IPS-11a (cell line): ENCODE results near the gene ZBTB9.

Experiments
- H3K4me3 ChIP-seq: one replicate; pipeline ENCODE4 v1.5.1; 2013; ENCODE audit warnings: low read depth, low read length, control low read depth

ZBTB9 gene

GRCh38 chr6:33432546-33432945 is 21.8 kb upstream of the ZBTB9 start:
- H3K4me3 ChIP-seq: peak overlapping the region; percentile 48

DNA sequence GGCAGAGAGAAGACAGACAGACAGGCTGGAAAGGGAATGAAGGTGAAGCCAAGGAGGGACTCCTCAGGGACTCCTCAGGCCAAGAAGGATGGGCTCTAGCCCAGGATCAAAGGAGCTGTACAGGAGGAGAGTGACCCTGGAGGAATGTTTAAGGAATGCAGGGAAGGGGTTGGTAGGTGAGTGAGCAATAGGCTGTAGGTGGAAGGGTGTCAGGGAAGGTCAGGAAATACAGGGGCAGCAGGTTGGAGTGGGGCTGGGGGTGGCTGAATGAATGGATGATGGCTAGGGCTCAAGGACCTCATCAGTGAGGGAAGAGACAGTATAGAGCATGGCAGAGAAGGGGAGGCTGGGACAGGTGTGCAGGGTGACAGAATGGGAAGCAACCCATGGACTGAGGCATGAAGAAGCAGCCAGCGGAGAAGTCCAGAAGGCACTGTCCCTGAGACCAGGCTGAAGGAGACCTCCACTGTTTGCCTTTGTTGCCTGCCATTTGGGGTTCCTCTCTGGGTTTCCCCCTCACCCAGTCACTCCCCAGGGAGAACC is 21.3 kb upstream of the ZBTB9 start:
- H3K4me3 ChIP-seq: peak overlapping the region; percentile 47

DNA sequence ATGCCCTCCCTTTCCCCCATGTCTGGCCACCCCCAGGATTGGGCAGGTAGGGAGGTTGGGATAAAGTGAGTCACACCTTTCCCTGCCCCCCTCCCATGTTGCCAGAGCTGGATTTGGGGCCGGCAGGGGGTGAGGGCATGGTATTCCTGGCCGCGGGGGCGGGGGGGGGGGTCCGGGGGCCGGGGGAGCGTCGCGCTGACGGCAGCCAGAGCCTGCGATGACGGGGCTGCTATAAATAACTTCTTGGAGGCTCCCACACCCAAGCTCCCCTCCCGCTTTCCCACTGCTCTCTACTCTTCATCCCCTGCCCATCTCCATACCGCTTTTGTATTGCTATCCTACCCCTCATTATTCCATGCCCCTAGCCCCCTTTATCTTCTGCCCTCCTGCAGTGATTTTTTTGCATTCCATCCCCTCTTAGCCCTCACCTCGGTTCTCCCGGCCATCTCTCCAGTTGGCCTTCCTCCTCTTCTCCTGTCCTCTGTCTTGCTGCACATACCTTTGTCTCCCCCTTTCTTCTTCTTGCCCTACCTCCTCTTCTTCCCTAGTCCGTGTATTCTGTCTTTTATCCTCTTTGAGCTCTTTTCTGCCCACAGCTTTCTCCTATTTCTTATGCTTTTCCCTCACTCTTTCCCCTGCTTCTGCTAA is 20.7 kb upstream of the ZBTB9 start:
- peak overlapping the region; percentile 47 for H3K4me3 ChIP-seq

GRCh38 chr6:33434961-33435360 is 19.4 kb upstream of the ZBTB9 start:
- no peak overlapping the region for H3K4me3 ChIP-seq

DNA sequence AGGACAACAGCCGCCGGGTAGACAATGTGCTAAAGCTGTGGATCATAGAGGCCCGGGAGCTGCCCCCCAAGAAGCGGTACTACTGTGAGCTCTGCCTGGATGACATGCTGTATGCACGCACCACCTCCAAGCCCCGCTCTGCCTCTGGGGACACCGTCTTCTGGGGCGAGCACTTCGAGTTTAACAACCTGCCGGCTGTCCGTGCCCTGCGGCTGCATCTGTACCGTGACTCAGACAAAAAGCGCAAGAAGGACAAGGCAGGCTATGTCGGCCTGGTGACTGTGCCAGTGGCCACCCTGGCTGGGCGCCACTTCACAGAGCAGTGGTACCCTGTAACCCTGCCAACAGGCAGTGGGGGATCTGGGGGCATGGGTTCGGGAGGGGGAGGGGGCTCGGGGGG is 16.7 kb upstream of the ZBTB9 start:
- H3K4me3 ChIP-seq: no peak overlapping the region

DNA sequence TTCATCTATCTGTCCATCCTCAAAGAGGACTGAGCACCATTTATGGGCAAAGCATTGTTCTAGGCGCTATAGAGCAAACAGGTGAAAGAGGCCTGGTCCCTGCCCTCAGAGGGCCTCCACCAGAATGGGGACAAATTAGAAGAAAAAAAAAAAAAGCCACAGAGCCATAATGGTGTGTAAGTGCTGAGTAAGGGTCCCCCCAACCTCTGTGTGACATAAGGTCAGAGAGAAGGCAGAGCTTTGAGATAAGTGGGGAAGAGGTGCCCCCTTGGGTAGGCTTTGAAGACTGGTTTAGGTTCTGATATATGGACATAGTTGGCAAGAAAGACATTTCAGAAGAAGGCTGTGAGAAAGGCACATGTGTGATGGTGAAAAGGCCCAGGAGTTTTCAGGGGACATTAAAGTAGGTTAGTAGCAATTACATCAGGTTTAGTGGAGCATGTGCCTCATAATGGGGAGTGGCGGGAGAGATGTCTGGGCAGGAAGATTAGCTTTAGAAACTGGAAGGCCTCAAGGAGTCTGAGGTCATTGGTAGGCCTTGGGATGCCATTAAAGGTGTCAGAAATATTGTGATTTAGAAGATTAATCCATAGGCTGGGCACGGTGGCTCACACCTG is 15.3 kb upstream of the ZBTB9 start:
- H3K4me3 ChIP-seq: no peak overlapping the region

GRCh38 chr6:33439956-33440648 is 14.3 kb upstream of the ZBTB9 start:
- H3K4me3 ChIP-seq: no peak overlapping the region

- no peak overlapping the region for H3K4me3 ChIP-seq
These were observed 13.6 kb upstream of the ZBTB9 start for GRCh38 chr6:33440649-33441309.

- H3K4me3 ChIP-seq: no peak overlapping the region
These were observed 12.9 kb upstream of the ZBTB9 start for GRCh38 chr6:33441457-33441856.

GRCh38 chr6:33442283-33442682 is 12.1 kb upstream of the ZBTB9 start:
- H3K4me3 ChIP-seq: no peak overlapping the region

DNA sequence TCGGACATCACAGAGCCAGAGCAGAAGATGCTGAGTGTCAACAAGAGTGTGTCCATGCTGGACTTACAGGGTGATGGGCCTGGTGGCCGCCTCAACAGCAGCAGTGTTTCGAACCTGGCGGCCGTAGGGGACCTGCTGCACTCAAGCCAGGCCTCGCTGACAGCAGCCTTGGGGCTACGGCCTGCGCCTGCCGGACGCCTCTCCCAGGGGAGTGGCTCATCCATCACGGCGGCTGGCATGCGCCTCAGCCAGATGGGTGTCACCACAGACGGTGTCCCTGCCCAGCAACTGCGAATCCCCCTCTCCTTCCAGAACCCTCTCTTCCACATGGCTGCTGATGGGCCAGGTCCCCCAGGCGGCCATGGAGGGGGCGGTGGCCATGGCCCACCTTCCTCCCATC is 11.4 kb upstream of the ZBTB9 start:
- H3K4me3 ChIP-seq: no peak overlapping the region

DNA sequence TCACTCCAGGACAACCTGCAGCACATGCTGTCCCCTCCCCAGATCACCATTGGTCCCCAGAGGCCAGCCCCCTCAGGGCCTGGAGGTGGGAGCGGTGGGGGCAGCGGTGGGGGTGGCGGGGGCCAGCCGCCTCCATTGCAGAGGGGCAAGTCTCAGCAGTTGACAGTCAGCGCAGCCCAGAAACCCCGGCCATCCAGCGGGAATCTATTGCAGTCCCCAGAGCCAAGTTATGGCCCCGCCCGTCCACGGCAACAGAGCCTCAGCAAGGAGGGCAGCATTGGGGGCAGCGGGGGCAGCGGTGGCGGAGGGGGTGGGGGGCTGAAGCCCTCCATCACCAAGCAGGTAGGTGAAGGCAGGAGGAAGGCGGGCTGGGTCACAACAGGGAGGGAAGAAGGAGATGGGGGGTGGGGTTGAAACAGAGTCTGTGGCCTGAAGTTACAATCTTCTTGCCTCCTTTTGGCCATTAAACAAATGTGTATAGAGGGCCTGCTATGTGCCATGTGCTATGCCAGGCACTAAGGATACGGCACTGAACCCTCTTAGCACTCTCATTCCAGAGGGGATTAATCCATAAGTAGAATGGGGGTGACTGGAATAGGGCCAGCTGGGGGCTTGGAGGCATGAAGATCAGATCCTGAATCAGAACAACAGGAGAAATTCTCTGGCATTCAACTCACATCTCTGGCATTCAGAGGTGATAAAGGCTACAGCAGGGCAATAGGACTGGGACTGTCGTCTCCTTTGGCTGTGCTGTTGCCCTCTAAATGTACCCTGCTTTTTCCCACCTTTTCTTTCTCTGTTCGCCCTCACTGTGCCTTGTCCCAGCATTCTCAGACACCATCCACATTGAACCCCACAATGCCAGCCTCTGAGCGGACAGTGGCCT is 10.5 kb upstream of the ZBTB9 start:
- no peak overlapping the region for H3K4me3 ChIP-seq

- no peak overlapping the region for H3K4me3 ChIP-seq
These were observed 9.2 kb upstream of the ZBTB9 start for GRCh38 chr6:33445119-33445603.

DNA sequence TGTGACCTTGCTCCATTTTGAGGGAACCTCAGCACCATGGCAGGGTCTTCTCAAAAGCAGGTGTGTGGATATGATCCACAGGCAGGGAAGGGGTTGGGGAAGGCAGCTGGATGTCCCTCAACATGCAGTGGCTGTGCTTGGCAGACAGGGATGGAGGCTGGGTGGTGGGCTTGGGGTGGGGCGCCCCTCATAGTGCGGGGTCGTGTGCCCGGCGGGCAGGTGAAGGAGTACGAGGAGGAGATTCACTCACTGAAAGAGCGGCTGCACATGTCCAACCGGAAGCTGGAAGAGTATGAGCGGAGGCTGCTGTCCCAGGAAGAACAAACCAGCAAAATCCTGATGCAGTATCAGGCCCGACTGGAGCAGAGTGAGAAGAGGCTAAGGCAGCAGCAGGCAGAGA is 8.0 kb upstream of the ZBTB9 start:
- H3K4me3 ChIP-seq: no peak overlapping the region

DNA sequence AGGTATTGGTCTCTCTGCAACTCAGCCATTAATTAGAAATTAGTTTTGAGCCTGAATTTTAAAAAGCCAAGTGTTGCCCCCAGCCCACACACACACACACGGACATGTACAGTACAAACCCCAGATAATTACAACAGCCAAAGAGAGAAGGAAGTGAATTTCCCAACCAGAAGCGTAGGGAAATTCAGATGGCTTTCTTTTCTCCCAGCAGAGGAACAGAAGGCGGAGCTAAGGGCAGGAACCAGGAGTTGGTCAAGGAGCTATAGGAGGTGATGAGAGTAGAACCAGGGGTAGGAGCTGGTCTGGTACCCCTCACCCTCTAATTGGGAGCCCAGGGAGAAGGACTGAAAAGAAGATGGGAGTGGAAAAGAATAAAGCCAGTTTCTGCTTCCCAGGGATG is 3.9 kb upstream of the ZBTB9 start:
- H3K4me3 ChIP-seq: no peak overlapping the region

- no peak overlapping the region for H3K4me3 ChIP-seq
These were observed 2.8 kb upstream of the ZBTB9 start for GRCh38 chr6:33451606-33452005.

- no peak overlapping the region for H3K4me3 ChIP-seq
These were observed 1.9 kb upstream of the ZBTB9 start for GRCh38 chr6:33452496-33452895.

GRCh38 chr6:33453393-33454008 is 875 bp upstream of the ZBTB9 start:
- peak overlapping the region; percentile 89 for H3K4me3 ChIP-seq

DNA sequence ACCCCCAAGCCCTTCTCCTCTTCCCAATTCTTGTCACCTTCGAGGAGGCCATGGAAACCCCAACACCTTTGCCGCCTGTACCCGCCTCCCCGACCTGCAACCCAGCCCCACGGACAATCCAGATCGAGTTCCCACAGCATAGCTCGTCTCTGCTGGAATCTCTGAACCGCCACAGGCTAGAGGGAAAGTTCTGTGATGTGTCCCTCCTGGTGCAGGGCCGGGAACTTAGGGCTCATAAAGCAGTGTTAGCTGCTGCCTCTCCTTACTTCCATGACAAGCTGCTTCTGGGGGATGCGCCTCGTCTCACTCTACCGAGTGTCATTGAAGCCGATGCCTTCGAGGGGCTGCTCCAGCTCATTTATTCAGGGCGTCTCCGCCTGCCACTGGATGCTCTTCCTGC is 675 bp downstream of the ZBTB9 start:
- peak overlapping the region; percentile 89 for H3K4me3 ChIP-seq

- no peak overlapping the region for H3K4me3 ChIP-seq
These were observed 1.8 kb downstream of the ZBTB9 start for GRCh38 chr6:33456156-33456555.
